Measurements from ENCODE around the gene CIDEB.

CIDEB gene

GRCh38 chr14:24312736-24313507 lies 5.1 kb upstream of the CIDEB start:
- DNase-seq (ENCODE audit: low spot score), result no peak

GRCh38 chr14:24311837-24312615 lies 4.2 kb upstream of the CIDEB start:
- DNase-seq (ENCODE audit: low spot score), result no peak

GRCh38 chr14:24310646-24311604 lies 3.1 kb upstream of the CIDEB start, which contains the start of gene LTB4R:
TSS of gene LTB4R (plus strand) at chr14:24311502. CDS start at chr14:24315652, 4,150 bp downstream.
- peak; percentile 92 for DNase-seq (ENCODE audit: low spot score)

GRCh38 chr14:24310265-24310645 lies 2.5 kb upstream of the CIDEB start:
- no peak for DNase-seq (ENCODE audit: low spot score)

- DNase-seq (ENCODE audit: low spot score), result no peak
These were observed 1.9 kb upstream of the CIDEB start, which contains the start of gene LTB4R2 for GRCh38 chr14:24309538-24310264. TSS of gene LTB4R2 (plus strand) at chr14:24310140. CDS start at chr14:24310665, 525 bp downstream.

GRCh38 chr14:24308342-24309124 lies 756 bp upstream of the CIDEB start:
- DNase-seq (ENCODE audit: low spot score), result no peak

- no peak for DNase-seq (ENCODE audit: low spot score)
These were observed 612 bp downstream of the CIDEB start for GRCh38 chr14:24307156-24307574.

- no peak for DNase-seq (ENCODE audit: low spot score)
These were observed 3.8 kb downstream of the CIDEB start for GRCh38 chr14:24304019-24304387.

- no peak for DNase-seq (ENCODE audit: low spot score)
These were observed 7.3 kb downstream of the CIDEB start for GRCh38 chr14:24300326-24300980.

- peak; percentile 96 for DNase-seq (ENCODE audit: low spot score)
These were observed 8.3 kb downstream of the CIDEB start, which contains the start of the genes DHRS1 and NOP9 for GRCh38 chr14:24299255-24300191. TSS of gene DHRS1 (minus strand) at chr14:24299780. CDS start at chr14:24299106, 674 bp downstream. TSS of gene NOP9 (plus strand) at chr14:24299850. CDS start at chr14:24299955, 105 bp downstream.

GRCh38 chr14:24298892-24299254 lies 8.9 kb downstream of the CIDEB start:
- DNase-seq (ENCODE audit: low spot score), result peak; percentile 87

GRCh38 chr14:24297190-24297964 lies 10.4 kb downstream of the CIDEB start:
- DNase-seq (ENCODE audit: low spot score), result no peak

GRCh38 chr14:24296341-24297157 lies 11.2 kb downstream of the CIDEB start:
- peak; percentile 89 for DNase-seq (ENCODE audit: low spot score)

GRCh38 chr14:24293525-24293924 lies 14.3 kb downstream of the CIDEB start:
- DNase-seq (ENCODE audit: low spot score), result no peak

- no peak for DNase-seq (ENCODE audit: low spot score)
These were observed 15.5 kb downstream of the CIDEB start for GRCh38 chr14:24292118-24292807.

GRCh38 chr14:24291446-24292117 lies 16.2 kb downstream of the CIDEB start:
- DNase-seq (ENCODE audit: low spot score), result no peak
